Umbilical cord (tissue), 1 donor: ENCODE data around the gene WDR90. TPM values are rescaled to one million over a fixed set of nuclear protein-coding genes. Genes with fewer than 3 reads are reported as not detected.

Experiments
- total RNA-seq: library from RNA; depleted of rRNA; stranded (reverse); fragments of >200 nt; gene quantifications from one replicate; pipeline ENCODE4 v1.2.3, GENCODE V29; 2014; ENCODE audit warnings: low replicate concordance; ENCODE audit not compliant: insufficient read depth

WDR90 gene
- total RNA-seq, 1 donor from 2014 or later, result 30.8 TPM

Other genes with a start within 250 kb of the WDR90 start
- gene DECR2, start 247.5 kb upstream of the WDR90 start, total RNA-seq, result 0.48 TPM
- gene RAB11FIP3, start 223.7 kb upstream of the WDR90 start, total RNA-seq, result 11.8 TPM
- 26.5 TPM for gene CAPN15, start 121.7 kb upstream of the WDR90 start, total RNA-seq
- not detected for gene PRR35, start 89.0 kb upstream of the WDR90 start, total RNA-seq
- gene NHLRC4, start 82.4 kb upstream of the WDR90 start, total RNA-seq, result 0.48 TPM
- 18.5 TPM for gene PIGQ, start 79.4 kb upstream of the WDR90 start, total RNA-seq
- 12.3 TPM for gene RAB40C, start 59.3 kb upstream of the WDR90 start, total RNA-seq
- gene WFIKKN1, start 18.4 kb upstream of the WDR90 start, total RNA-seq, result 1.4 TPM
- gene METTL26, start 13.1 kb upstream of the WDR90 start, total RNA-seq, result 48.6 TPM
- gene MCRIP2, start 7.5 kb upstream of the WDR90 start, total RNA-seq, result 24.6 TPM
- gene RHOT2, start 18.8 kb downstream of the WDR90 start, total RNA-seq, result 33.2 TPM
- gene RHBDL1, start 26.3 kb downstream of the WDR90 start, total RNA-seq, result 1.9 TPM
- 99.7 TPM for gene STUB1, start 31.0 kb downstream of the WDR90 start, total RNA-seq
- gene JMJD8, start 35.0 kb downstream of the WDR90 start, total RNA-seq, result 20.5 TPM
- 2.6 TPM for gene WDR24, start 41.0 kb downstream of the WDR90 start, total RNA-seq
- not detected for gene FBXL16, start 56.4 kb downstream of the WDR90 start, total RNA-seq
- gene METRN, start 65.8 kb downstream of the WDR90 start, total RNA-seq, result 85.7 TPM
- gene ANTKMT, start 71.8 kb downstream of the WDR90 start, total RNA-seq, result 35.6 TPM
- gene CCDC78, start 77.1 kb downstream of the WDR90 start, total RNA-seq, result 0.24 TPM
- 7.5 TPM for gene HAGHL, start 77.7 kb downstream of the WDR90 start, total RNA-seq
- gene CIAO3, start 91.6 kb downstream of the WDR90 start, total RNA-seq, result 32.5 TPM
- gene MSLN, start 111.4 kb downstream of the WDR90 start, total RNA-seq, result 26.2 TPM
- 5.5 TPM for gene RPUSD1, start 139.0 kb downstream of the WDR90 start, total RNA-seq
- gene CHTF18, start 139.3 kb downstream of the WDR90 start, total RNA-seq, result 7.7 TPM
- not detected for gene GNG13, start 151.4 kb downstream of the WDR90 start, total RNA-seq